ENCODE measurements around the gene FRMD3. TPM values are rescaled to one million over a fixed set of nuclear protein-coding genes. Genes with fewer than 3 reads are reported as not detected.
"Not testable (repeated sequence)": the region's sequence is repeated elsewhere in the genome, so short reads cannot be mapped to it uniquely, and the experiment has no call there.

FRMD3 gene
- total RNA-seq, 4 donors from 2014 or later, result 9.9 to 42.4 (median 40.2) TPM

DNA sequence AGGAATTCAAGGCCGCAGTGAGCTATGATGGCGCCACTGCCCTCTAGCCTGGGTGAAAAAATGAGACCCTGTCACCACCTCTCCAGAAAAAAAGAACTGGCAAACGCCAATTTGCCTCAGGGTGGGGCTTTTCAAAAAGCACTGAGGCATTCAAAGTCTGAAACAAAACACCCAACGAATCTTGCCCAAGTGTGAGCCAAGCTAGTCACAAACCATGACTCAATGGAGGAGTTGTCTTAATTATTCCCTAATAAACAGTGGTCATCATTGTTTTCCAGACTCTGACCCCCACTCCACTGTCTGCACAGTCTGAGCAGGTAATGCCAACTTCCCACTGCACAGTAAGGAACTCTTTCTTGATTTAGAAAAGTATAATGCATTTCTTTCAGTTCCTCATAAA, 16.8 kb downstream of the FRMD3 start:
- no peaks in the 10 kb centered on the region for H3K36me3 ChIP-seq
- no peaks in the 10 kb centered on the region for H3K9me3 ChIP-seq
- H3K27ac ChIP-seq, result no peak overlapping the region
- TF ChIP-seq CTCF (IDR thresholded peaks at IDR 0.05) (no peak), POLR2A (IDR thresholded peaks at IDR 0.05) (no peak)
- no peak for DNase-seq
- H3K27me3 ChIP-seq, result no peaks in the 10 kb centered on the region
- no peaks in the 10 kb centered on the region for H3K4me1 ChIP-seq
- H3K4me3 ChIP-seq, result no peak overlapping the region

- no peak for DNase-seq
- H3K27me3 ChIP-seq, result no peaks in the 10 kb centered on the region
- H3K4me3 ChIP-seq, result no peak overlapping the region
- no peaks in the 10 kb centered on the region for H3K9me3 ChIP-seq
- no peak overlapping the region for H3K27ac ChIP-seq
- no peaks in the 10 kb centered on the region for H3K4me1 ChIP-seq
- no peak for TF ChIP-seq POLR2A (IDR thresholded peaks at IDR 0.05)
- no peak for TF ChIP-seq CTCF (IDR thresholded peaks at IDR 0.05)
- H3K36me3 ChIP-seq, result no peaks in the 10 kb centered on the region
Measured at GRCh38 chr9:83521011-83521410, 17.2 kb downstream of the FRMD3 start.

GRCh38 chr9:83520292-83520691, 17.9 kb downstream of the FRMD3 start:
- TF ChIP-seq CTCF (IDR thresholded peaks at IDR 0.05) (no peak), POLR2A (IDR thresholded peaks at IDR 0.05) (no peak)
- Histone ChIP-seq H3K27me3 (no peaks in the 10 kb centered on the region), H3K36me3 (no peaks in the 10 kb centered on the region), H3K4me1 (no peaks in the 10 kb centered on the region), H3K9me3 (no peaks in the 10 kb centered on the region), H3K4me3 (no peak overlapping the region), H3K27ac (no peak overlapping the region)
- no peak for DNase-seq

- not testable (repeated sequence) for DNase-seq, H3K27ac ChIP-seq, H3K27me3 ChIP-seq, H3K9me3 ChIP-seq, H3K4me1 ChIP-seq, H3K36me3 ChIP-seq, H3K4me3 ChIP-seq
Measured at GRCh38 chr9:83517980-83518379, 20.2 kb downstream of the FRMD3 start.

- Histone ChIP-seq H3K27me3 (no peaks in the 10 kb centered on the region), H3K4me3 (no peak overlapping the region), H3K27ac (no peak overlapping the region), H3K9me3 (no peaks in the 10 kb centered on the region), H3K36me3 (no peaks in the 10 kb centered on the region), H3K4me1 (no peaks in the 10 kb centered on the region)
- no peak for DNase-seq
- no peak for TF ChIP-seq POLR2A (IDR thresholded peaks at IDR 0.05)
Measured at GRCh38 chr9:83514767-83515166, 23.4 kb downstream of the FRMD3 start.

DNA sequence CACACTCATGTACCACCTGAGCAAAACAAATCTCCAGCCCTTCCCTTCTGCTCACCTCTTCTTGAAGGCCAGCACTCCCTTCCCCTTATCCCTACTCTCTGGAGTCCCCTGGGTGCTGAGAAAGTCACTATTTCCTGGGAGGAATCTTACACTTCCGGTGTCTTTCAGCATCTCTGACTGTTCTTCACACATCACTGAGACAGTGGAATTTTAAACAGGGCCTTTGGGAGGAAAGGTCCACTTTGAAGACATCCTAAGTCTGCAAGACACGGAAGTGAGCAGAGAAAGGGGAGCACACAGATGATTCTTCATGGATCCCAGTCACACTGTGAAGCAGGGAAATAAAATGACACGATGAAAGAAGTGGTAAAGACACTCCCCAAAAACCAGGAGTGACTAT, 25.6 kb downstream of the FRMD3 start:
- Histone ChIP-seq H3K4me1 (no peaks in the 10 kb centered on the region), H3K4me3 (no peak overlapping the region), H3K27ac (no peak overlapping the region), H3K27me3 (no peaks in the 10 kb centered on the region), H3K36me3 (no peaks in the 10 kb centered on the region), H3K9me3 (no peaks in the 10 kb centered on the region)
- no peak for DNase-seq
- TF ChIP-seq CTCF (IDR thresholded peaks at IDR 0.05) (no peak), POLR2A (IDR thresholded peaks at IDR 0.05) (no peak)

- no peaks in the 10 kb centered on the region for H3K9me3 ChIP-seq
- H3K36me3 ChIP-seq, result no peaks in the 10 kb centered on the region
- no peaks in the 10 kb centered on the region for H3K27me3 ChIP-seq
- no peak for DNase-seq
- TF ChIP-seq POLR2A (IDR thresholded peaks at IDR 0.05) (no peak), CTCF (IDR thresholded peaks at IDR 0.05) (no peak)
- H3K4me3 ChIP-seq, result no peak overlapping the region
- no peak overlapping the region for H3K27ac ChIP-seq
- no peaks in the 10 kb centered on the region for H3K4me1 ChIP-seq
Measured at GRCh38 chr9:83511051-83511450, 27.1 kb downstream of the FRMD3 start.
